Fibroblast of lung (primary cell): ENCODE data around the gene AGPAT4.

ENCODE experiments used
- CTCF ChIP-seq, 2 donors: IDR thresholded peaks in 1 of 2; conservative IDR thresholded peaks in 1 of 2; 1 replicate in 1 of 2; 2 replicates in 1 of 2; pipeline ENCODE4 v1.5.1; 2011 to 2012; ENCODE audit warnings: low read length in 2 of 2, control low read depth in 1 of 2, inconsistent platforms in 1 of 2, low read depth in 1 of 2, mild to moderate bottlenecking in 1 of 2
- EZH2 ChIP-seq: IDR thresholded peaks from 2 replicates; pipeline ENCODE4 v1.5.1; 2012; ENCODE audit warnings: low read length, control low read depth, mild to moderate bottlenecking; ENCODE audit errors: missing control alignments

GRCh38 chr6:161265554-161265953, 8.3 kb downstream of the AGPAT4 start:
- no peak for TF ChIP-seq CTCF (conservative IDR thresholded peaks at IDR 0.05 in 1 of 2, IDR thresholded peaks at IDR 0.05 in 1 of 2; ENCODE audit: low read depth in 1 of 2, low read length in 2 of 2)
- no peak for TF ChIP-seq EZH2
